Naive B cell (primary cell): ENCODE data around the gene PSMA6. TPM values are rescaled to one million over a fixed set of nuclear protein-coding genes. Genes with fewer than 3 reads are reported as not detected.
"Not testable (repeated sequence)": the region's sequence is repeated elsewhere in the genome, so short reads cannot be mapped to it uniquely, and the experiment has no call there.

Experiments used
- ATAC-seq, 2 donors: fragments of 150-1000 bp; cut with Tn5 transposase; 2 replicates each; pipeline ENCODE4 v1.10.0; 2021; ENCODE audit warnings: low read depth in 2 of 2, mild to moderate bottlenecking in 2 of 2, moderate library complexity in 2 of 2
- DNase-seq: peaks from one replicate; pipeline ENCODE4 v3.0.0; 2022
- H3K27ac Mint-ChIP-seq, 6 donors: one replicate each; pipeline ENCODE4 v1.8.0; 2020 to 2022; ENCODE audit warnings: mild to moderate bottlenecking in 6 of 6, mixed read lengths in 6 of 6, moderate library complexity in 5 of 6, inconsistent platforms in 2 of 6
- H3K27me3 Mint-ChIP-seq, 3 donors: one replicate each; pipeline ENCODE4 v1.8.0; 2021 to 2022; ENCODE audit warnings: mixed read lengths in 3 of 3, mild to moderate bottlenecking in 1 of 3
- H3K36me3 Mint-ChIP-seq, 2 donors: one replicate each; pipeline ENCODE4 v1.8.0; 2020 to 2022; ENCODE audit warnings: mixed read lengths in 2 of 2, inconsistent platforms in 1 of 2, mild to moderate bottlenecking in 1 of 2
- H3K4me1 Mint-ChIP-seq, 3 donors: one replicate each; pipeline ENCODE4 v1.8.0; 2020 to 2022; ENCODE audit warnings: mixed read lengths in 3 of 3, inconsistent platforms in 1 of 3, mild to moderate bottlenecking in 1 of 3, moderate library complexity in 1 of 3
- H3K4me3 Mint-ChIP-seq, 8 donors: one replicate each; pipeline ENCODE4 v1.8.0; 2020 to 2022; ENCODE audit warnings: mild to moderate bottlenecking in 8 of 8, mixed read lengths in 8 of 8, moderate library complexity in 8 of 8, inconsistent platforms in 2 of 8
- H3K9me3 Mint-ChIP-seq, 7 donors: one replicate each; pipeline ENCODE4 v1.8.0; 2020 to 2022; ENCODE audit warnings: mixed read lengths in 7 of 7, mild to moderate bottlenecking in 5 of 7, inconsistent platforms in 2 of 7, moderate library complexity in 1 of 7
- polyA plus RNA-seq, 6 donors: library from polyadenylated mRNA; unstranded; fragments of 300-500 nt; fragmentation: Illumina TruSeq; gene quantifications; one replicate each; pipeline ENCODE4 v1.2.3, GENCODE V29; 2021; ENCODE audit warnings: low read depth in 6 of 6

The PSMA6 gene
- polyA plus RNA-seq, 6 donors from 2014 or later, result 216 to 373 (median 267) TPM

GRCh38 chr14:35336171-35336493 lies 44.0 kb downstream of the PSMA6 start:
- not testable (repeated sequence) for ATAC-seq, H3K27me3 Mint-ChIP-seq, H3K4me3 Mint-ChIP-seq, H3K36me3 Mint-ChIP-seq, H3K27ac Mint-ChIP-seq, DNase-seq, H3K9me3 Mint-ChIP-seq
- peaks cover 21 to 42% (median 30%) of the 10 kb centered on the region in 3 donors for H3K4me1 Mint-ChIP-seq

- DNase-seq (no peak), ATAC-seq (no peak)
- Mint-ChIP-seq H3K36me3 (no peaks in the 10 kb centered on the region), H3K27ac (peak overlapping the region in 2 of 6 donors; percentile 59 to 82), H3K9me3 (no peaks in the 10 kb centered on the region), H3K4me3 (no peak overlapping the region), H3K27me3 (no peaks in the 10 kb centered on the region), H3K4me1 (peaks cover 21 to 46% (median 35%) of the 10 kb centered on the region in 3 donors)
Measured at GRCh38 chr14:35336494-35337268, 44.5 kb downstream of the PSMA6 start.

GRCh38 chr14:35337269-35338255 lies 45.4 kb downstream of the PSMA6 start:
- Mint-ChIP-seq H3K4me3 (no peak overlapping the region), H3K9me3 (no peaks in the 10 kb centered on the region), H3K4me1 (peaks cover 19 to 41% (median 35%) of the 10 kb centered on the region in 3 donors), H3K36me3 (no peaks in the 10 kb centered on the region), H3K27ac (peak overlapping the region in 1 of 6 donors; percentile 59), H3K27me3 (no peaks in the 10 kb centered on the region)
- DNase-seq, result no peak
- ATAC-seq, result no peak

GRCh38 chr14:35338731-35339405 lies 46.7 kb downstream of the PSMA6 start:
- Mint-ChIP-seq H3K36me3 (no peaks in the 10 kb centered on the region), H3K4me1 (peaks cover 14 to 35% (median 33%) of the 10 kb centered on the region in 3 donors), H3K9me3 (no peaks in the 10 kb centered on the region), H3K27ac (no peak overlapping the region), H3K27me3 (no peaks in the 10 kb centered on the region), H3K4me3 (no peak overlapping the region)
- ATAC-seq, result no peak
- DNase-seq, result no peak

GRCh38 chr14:35339761-35340406 lies 47.7 kb downstream of the PSMA6 start:
- DNase-seq (peak; percentile 29), ATAC-seq (peak; percentile 81 to 82)
- Mint-ChIP-seq H3K27ac (peak overlapping the region in 3 of 6 donors; percentile 78 to 91 (median 86)), H3K36me3 (no peaks in the 10 kb centered on the region), H3K9me3 (no peaks in the 10 kb centered on the region), H3K27me3 (peaks cover 0 to 8% (median 0%) of the 10 kb centered on the region in 3 donors), H3K4me3 (peak overlapping the region in 7 of 8 donors; percentile 60 to 83 (median 68)), H3K4me1 (peaks cover 19 to 43% (median 41%) of the 10 kb centered on the region in 3 donors)

GRCh38 chr14:35340616-35341453 lies 48.7 kb downstream of the PSMA6 start:
- Mint-ChIP-seq H3K27me3 (peaks cover 0 to 8% (median 0%) of the 10 kb centered on the region in 3 donors), H3K4me3 (peak overlapping the region in 6 of 8 donors; percentile 20 to 83 (median 58)), H3K27ac (peak overlapping the region in 4 of 6 donors; percentile 21 to 96 (median 84)), H3K4me1 (peaks cover 19 to 43% (median 41%) of the 10 kb centered on the region in 3 donors), H3K36me3 (no peaks in the 10 kb centered on the region), H3K9me3 (no peaks in the 10 kb centered on the region)
- DNase-seq (no peak), ATAC-seq (no peak)

GRCh38 chr14:35341454-35341750 lies 49.2 kb downstream of the PSMA6 start:
- Mint-ChIP-seq H3K27me3 (peaks cover 0 to 8% (median 0%) of the 10 kb centered on the region in 3 donors), H3K36me3 (no peaks in the 10 kb centered on the region), H3K9me3 (no peaks in the 10 kb centered on the region), H3K27ac (peak overlapping the region in 2 of 6 donors; percentile 82 to 96), H3K4me3 (peak overlapping the region in 6 of 8 donors; percentile 19 to 57 (median 46)), H3K4me1 (peaks cover 19 to 43% (median 41%) of the 10 kb centered on the region in 3 donors)
- DNase-seq (no peak), ATAC-seq (no peak)

- ATAC-seq, result peak; percentile 64 to 68
- Mint-ChIP-seq H3K27me3 (peaks cover 0 to 8% (median 0%) of the 10 kb centered on the region in 3 donors), H3K36me3 (no peaks in the 10 kb centered on the region), H3K27ac (peak overlapping the region in 3 of 6 donors; percentile 62 to 96 (median 82)), H3K9me3 (no peaks in the 10 kb centered on the region), H3K4me3 (peak overlapping the region in 5 of 8 donors; percentile 21 to 57 (median 47)), H3K4me1 (peaks cover 19 to 43% (median 41%) of the 10 kb centered on the region in 3 donors)
- peak; percentile 17 for DNase-seq
Measured at GRCh38 chr14:35341751-35342488, 49.7 kb downstream of the PSMA6 start.

- DNase-seq, result no peak
- no peaks in the 10 kb centered on the region for H3K36me3 Mint-ChIP-seq
- H3K4me3 Mint-ChIP-seq, result peak overlapping the region in 1 of 8 donors; percentile 21
- no peaks in the 10 kb centered on the region for H3K9me3 Mint-ChIP-seq
- ATAC-seq, result no peak
- H3K27me3 Mint-ChIP-seq, result peaks cover 0 to 8% (median 0%) of the 10 kb centered on the region in 3 donors
- peaks cover 20 to 48% (median 41%) of the 10 kb centered on the region in 3 donors for H3K4me1 Mint-ChIP-seq
- H3K27ac Mint-ChIP-seq, result peak overlapping the region in 4 of 6 donors; percentile 15 to 72 (median 58)
Measured at GRCh38 chr14:35342489-35343010, 50.4 kb downstream of the PSMA6 start.

- Mint-ChIP-seq H3K27me3 (peaks cover 0 to 8% (median 0%) of the 10 kb centered on the region in 3 donors), H3K4me1 (peaks cover 27 to 54% (median 45%) of the 10 kb centered on the region in 3 donors), H3K9me3 (no peaks in the 10 kb centered on the region), H3K36me3 (no peaks in the 10 kb centered on the region), H3K27ac (no peak overlapping the region), H3K4me3 (no peak overlapping the region)
- DNase-seq (no peak), ATAC-seq (no peak)
Measured at GRCh38 chr14:35343702-35344101, 51.5 kb downstream of the PSMA6 start.

GRCh38 chr14:35344107-35344807 lies 52.1 kb downstream of the PSMA6 start:
- H3K4me3 Mint-ChIP-seq, result peak overlapping the region in 1 of 8 donors; percentile 18
- no peak for ATAC-seq
- DNase-seq, result no peak
- H3K4me1 Mint-ChIP-seq, result peaks cover 27 to 54% (median 43%) of the 10 kb centered on the region in 3 donors
- H3K36me3 Mint-ChIP-seq, result no peaks in the 10 kb centered on the region
- no peaks in the 10 kb centered on the region for H3K9me3 Mint-ChIP-seq
- peak overlapping the region in 2 of 6 donors; percentile 34 to 48 for H3K27ac Mint-ChIP-seq
- H3K27me3 Mint-ChIP-seq, result peaks cover 0 to 8% (median 0%) of the 10 kb centered on the region in 3 donors
